Thyroid gland (tissue), 4 donors: ENCODE data around the gene PDE8B.

Experiments used
- CTCF ChIP-seq, 6 experiments: fragments of 200-600 bp in 3 of 6; fragments of 450-650 bp in 3 of 6; sonication (generic) in 3 of 6; IDR thresholded peaks; one replicate each; pipeline ENCODE4 v1.5.1; 2016 to 2019; ENCODE audit warnings: antibody characterized with exemption in 6 of 6, mild to moderate bottlenecking in 2 of 6, inconsistent platforms in 1 of 6, moderate library complexity in 1 of 6
- POLR2A ChIP-seq, 2 donors: fragments of 450-650 bp; IDR thresholded peaks; one replicate each; pipeline ENCODE4 v1.6.1; 2017; ENCODE audit warnings: antibody characterized with exemption in 2 of 2, mild to moderate bottlenecking in 2 of 2, moderate library complexity in 1 of 2

DNA sequence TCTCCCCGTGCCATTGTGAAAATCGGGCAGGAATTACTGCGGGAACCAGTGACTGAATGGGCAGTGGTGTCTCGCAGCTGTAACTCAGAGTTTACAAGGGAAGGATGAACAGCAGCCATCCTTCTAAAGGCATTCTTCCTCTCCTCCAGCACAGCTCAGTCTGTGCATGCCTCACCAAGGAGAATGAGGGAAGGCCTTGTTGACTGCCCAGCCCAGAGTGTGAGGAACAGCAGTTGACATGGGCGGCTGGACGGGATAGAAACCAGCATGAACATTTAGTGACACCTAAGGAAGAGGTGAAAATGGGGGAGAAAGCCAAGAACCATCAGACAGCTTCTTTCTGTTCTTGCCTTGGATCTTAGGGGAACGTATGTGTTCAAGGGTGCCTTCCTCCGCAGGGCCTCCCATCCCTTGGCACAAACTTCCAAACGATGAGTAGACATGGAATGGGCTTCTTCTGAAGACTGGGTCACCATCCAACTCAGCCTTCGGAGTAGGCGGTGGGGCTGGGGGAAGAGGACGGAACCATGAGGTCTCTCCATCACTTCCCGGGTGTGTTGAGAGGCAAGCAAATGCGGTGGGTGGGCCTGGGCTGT lies 887 bp upstream of the PDE8B start:
- TF ChIP-seq CTCF (IDR thresholded peaks at IDR 0.05) (no peak), POLR2A (IDR thresholded peaks at IDR 0.05) (no peak)
